IPS-18c (cell line): ENCODE results near the gene PLSCR1.
"Not testable (repeated sequence)": the region's sequence is repeated elsewhere in the genome, so short reads cannot be mapped to it uniquely, and the experiment has no call there.

ENCODE experiments used
- H3K4me3 ChIP-seq: 2 replicates; pipeline ENCODE4 v1.7.0; 2013; ENCODE audit warnings: low read depth, mild to moderate bottlenecking, low read length, moderate library complexity; ENCODE audit not compliant: insufficient read depth
- H3K9me3 ChIP-seq: one replicate; pipeline ENCODE4 v1.6.1; 2013; ENCODE audit warnings: mild to moderate bottlenecking, low read length, moderate library complexity; ENCODE audit not compliant: control insufficient read depth, insufficient read depth

Gene PLSCR1

GRCh38 chr3:146530609-146531008 lies 13.8 kb downstream of the PLSCR1 start:
- Histone ChIP-seq H3K9me3 (no peaks in the 10 kb centered on the region), H3K4me3 (no peak overlapping the region)

GRCh38 chr3:146529021-146529420 lies 15.4 kb downstream of the PLSCR1 start:
- Histone ChIP-seq H3K9me3 (no peaks in the 10 kb centered on the region), H3K4me3 (no peak overlapping the region)

- Histone ChIP-seq H3K9me3 (no peaks in the 10 kb centered on the region), H3K4me3 (no peak overlapping the region)
Measured at GRCh38 chr3:146524961-146525360, 19.4 kb downstream of the PLSCR1 start.

DNA sequence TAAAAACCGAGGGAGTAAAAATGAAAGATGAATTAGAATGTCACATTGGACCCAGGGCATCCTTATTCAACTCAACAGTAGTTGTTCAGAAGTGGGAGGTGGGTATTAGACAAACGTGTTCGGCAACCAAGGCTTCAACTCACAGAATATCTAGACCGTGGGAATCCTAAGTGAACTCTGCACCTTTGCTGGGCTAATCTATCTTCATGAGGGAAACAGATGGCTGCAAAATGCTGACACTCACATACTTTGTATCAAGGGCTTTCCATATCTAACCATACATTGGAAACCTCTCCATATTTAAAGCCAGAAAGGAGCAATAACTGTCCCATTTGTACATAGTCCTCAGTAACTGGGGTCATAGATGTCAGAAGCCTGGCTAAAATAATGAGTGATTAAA lies 20.9 kb downstream of the PLSCR1 start:
- Histone ChIP-seq H3K9me3 (no peaks in the 10 kb centered on the region), H3K4me3 (no peak overlapping the region)

GRCh38 chr3:146522174-146523158 lies 21.9 kb downstream of the PLSCR1 start:
- H3K4me3 ChIP-seq, H3K9me3 ChIP-seq: not testable (repeated sequence)

DNA sequence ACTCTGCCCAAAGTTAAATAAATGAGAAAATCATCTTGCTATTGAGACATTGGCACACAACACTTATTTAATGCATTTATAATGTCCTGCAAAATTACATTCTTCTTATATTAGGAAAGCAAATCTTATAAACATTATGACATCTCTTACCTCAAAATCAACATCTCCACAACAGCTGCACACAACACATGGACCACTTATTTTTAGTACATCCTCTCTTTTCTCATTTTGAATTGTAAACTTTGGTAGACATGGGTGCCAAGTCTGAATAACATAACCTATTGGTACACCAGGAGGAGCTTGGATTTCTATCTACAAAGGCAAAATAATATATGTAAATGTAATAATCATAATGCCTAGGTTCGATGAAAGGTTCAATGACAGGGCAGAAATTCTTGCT lies 23.0 kb downstream of the PLSCR1 start:
- H3K9me3 ChIP-seq = no peaks in the 10 kb centered on the region
- no peak overlapping the region for H3K4me3 ChIP-seq

DNA sequence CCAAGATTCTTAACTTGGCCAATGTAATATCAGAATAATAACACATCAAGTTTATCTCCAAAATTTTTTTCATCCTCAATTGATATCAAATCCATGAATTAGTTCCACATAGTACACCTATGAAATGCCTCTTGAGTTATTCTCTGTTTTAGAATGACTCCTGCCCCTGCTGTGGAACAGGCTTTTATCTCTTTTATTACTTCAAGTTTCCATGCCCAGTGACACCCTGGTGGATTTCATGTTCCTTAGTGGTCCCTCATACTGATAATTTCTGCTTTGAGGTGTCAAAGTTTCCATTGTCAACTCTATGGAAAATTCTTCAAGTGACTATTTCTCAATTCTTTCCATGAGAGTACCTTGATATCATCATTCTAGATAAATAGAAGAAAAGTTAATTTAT lies 24.6 kb downstream of the PLSCR1 start:
- no peak overlapping the region for H3K4me3 ChIP-seq
- H3K9me3 ChIP-seq = no peaks in the 10 kb centered on the region

- no peak overlapping the region for H3K4me3 ChIP-seq
Measured at GRCh38 chr3:146517684-146518435, 26.5 kb downstream of the PLSCR1 start.

DNA sequence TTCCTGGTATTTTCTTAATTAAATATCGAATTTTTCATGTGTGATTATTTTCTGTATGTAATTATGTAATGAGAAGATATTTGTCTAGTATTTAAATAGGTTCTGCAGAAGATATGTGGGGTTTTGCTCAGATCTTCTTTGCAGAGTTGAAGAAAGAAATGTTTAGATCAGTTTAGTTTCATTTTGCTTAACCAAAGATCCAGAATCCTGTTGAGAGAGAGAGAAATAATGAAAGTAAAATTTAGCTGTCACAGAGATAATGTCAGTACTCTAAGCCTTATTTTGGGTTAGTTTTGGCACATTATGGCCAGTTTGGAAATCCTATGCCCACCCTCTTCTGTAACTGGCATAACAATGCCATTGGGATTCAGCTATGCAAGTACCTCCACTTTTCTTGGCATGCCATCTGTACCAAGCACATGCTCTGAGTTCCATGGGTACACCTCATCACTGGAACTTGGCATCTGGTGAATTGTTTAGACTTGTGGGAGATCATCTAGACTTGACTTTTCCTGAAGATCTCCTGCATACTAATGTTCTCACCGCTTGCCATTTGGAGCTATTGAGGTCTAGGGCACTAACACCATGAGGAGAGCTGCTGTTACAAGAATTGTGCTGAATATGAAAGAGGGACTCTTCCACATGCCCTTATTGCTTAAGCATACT lies 30.9 kb downstream of the PLSCR1 start:
- Histone ChIP-seq H3K4me3 (no peak overlapping the region), H3K9me3 (no peaks in the 10 kb centered on the region)

More at GRCh38 chr3:146517684-146518435, 26.5 kb downstream of the PLSCR1 start:
- no peaks in the 10 kb centered on the region for H3K9me3 ChIP-seq

- no peak overlapping the region for H3K4me3 ChIP-seq
- no peaks in the 10 kb centered on the region for H3K9me3 ChIP-seq
Measured at GRCh38 chr3:146511402-146512134, 32.8 kb downstream of the PLSCR1 start.

DNA sequence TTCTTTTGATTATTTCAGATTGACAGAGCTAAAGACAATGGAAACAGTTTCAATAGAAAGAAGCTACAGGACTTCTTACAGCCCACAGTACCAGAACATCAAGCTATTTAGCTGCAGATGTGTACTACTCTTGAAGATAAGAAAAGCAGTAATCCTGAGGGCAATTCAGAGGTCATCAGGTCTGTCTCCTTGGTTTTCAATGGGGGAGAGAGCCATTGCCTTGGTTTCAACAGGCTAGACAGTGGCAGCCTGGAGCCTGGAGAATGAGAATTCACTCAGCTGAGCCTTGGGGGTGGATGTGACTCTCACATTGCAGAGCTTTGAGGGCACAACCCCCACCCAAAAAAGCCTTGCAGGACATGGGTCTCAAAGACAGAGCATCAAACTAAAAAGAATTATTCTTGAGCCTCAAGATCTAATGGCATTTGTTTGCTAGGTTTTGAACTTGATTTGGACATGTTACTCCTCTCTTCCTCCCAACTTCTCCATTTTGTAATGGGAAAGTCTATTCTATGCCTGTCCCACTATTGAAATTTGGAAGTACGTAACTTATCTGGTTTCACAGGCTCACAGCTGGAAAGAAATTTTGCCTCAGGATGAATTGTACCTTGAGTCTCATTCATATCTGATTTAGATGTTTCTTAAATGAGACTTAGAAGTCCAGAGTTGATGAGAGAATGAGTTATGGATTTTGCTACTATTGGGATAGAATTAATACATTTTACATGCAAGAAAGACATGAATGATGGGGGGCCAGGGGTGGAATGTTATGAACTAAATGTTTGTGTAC lies 36.9 kb downstream of the PLSCR1 start:
- Histone ChIP-seq H3K9me3 (no peaks in the 10 kb centered on the region), H3K4me3 (no peak overlapping the region)

- no peak overlapping the region for H3K4me3 ChIP-seq
- H3K9me3 ChIP-seq = no peaks in the 10 kb centered on the region
Measured at GRCh38 chr3:146505516-146505915, 38.9 kb downstream of the PLSCR1 start.

DNA sequence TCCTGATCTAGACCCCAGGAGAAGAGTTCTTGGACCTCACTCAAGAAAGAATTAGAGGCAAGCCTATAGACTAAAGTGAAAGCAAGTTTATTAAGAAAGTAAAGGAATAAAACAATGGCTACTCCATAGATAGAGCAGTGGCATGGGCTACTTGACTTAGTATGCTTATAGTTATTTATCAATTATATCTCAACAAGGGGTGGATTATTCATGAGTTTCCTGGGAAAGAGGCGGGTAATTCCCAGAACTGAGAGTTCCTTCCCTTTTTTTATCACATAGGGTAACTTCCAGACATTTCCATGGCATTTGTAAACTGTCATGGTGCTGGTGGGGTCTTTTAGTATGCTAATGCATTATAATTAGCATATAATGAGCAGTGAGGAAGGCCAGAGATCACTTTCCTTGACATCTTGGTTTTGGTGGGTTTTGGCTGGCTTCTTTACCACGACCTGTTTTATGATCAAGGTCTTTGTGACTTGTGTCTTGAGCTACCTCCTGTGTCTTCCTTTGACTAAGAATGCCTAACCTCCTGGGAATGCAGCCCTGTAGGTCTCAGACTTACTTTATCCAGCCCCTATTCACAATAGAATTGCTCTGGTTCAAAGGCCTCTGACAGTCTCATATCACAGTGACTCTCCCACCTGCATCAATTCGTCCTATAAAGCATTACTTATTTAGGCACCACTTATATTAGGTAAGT lies 39.8 kb downstream of the PLSCR1 start:
- H3K4me3 ChIP-seq = no peak overlapping the region

GRCh38 chr3:146503461-146504202 lies 40.8 kb downstream of the PLSCR1 start:
- Histone ChIP-seq H3K9me3 (no peaks in the 10 kb centered on the region), H3K4me3 (no peak overlapping the region)

More for the DNA sequence above, 39.8 kb downstream of the PLSCR1 start:
- H3K9me3 ChIP-seq = no peaks in the 10 kb centered on the region

GRCh38 chr3:146502887-146503460 lies 41.4 kb downstream of the PLSCR1 start:
- no peak overlapping the region for H3K4me3 ChIP-seq
- H3K9me3 ChIP-seq = no peaks in the 10 kb centered on the region
